Heart left ventricle (tissue), 13 donors: ENCODE measurements around the gene FIG4.

Source experiments
- CTCF ChIP-seq, 12 donors: fragments of 200-600 bp; sonication (generic) in 4 of 12; IDR thresholded peaks; one replicate each; pipeline versions ENCODE4 v1.5.0 to v1.8.0; 2018 to 2022; ENCODE audit warnings: antibody characterized with exemption in 12 of 12, mild to moderate bottlenecking in 5 of 12
- POLR2A ChIP-seq, 2 donors: fragments of 450-650 bp; IDR thresholded peaks; one replicate each; pipeline ENCODE4 v1.6.1; 2017; ENCODE audit warnings: antibody characterized with exemption in 2 of 2, mild to moderate bottlenecking in 2 of 2, moderate library complexity in 2 of 2
- donor health status: ischemic (EF 13 %, LVEDD 7.1; RV severe dilation, severe dysfunction).
- donor health status: DM: no; HTN: yes; CAD: no.
- donor health status: DM: no; HTN: no; CAD: no.
- donor health status: ischemic (EF 25% LVEDD 6.9; RV normal size, moderate dysfunction).
- donor health status: ischemic (EF 25% LVEDD 5.7; RV mildly dilated, moderate dysfunction).
- donor health status: ischemic (EF 35%, LVEDD 5.7; RV mildly dilated, moderate dysfunction).
- donor health status: nonischemic (EF 11% LVEDD 7.7; RV severe dilation, severe dysfunction).
- donor health status: DM: yes; HTN: yes; CAD: no.
- donor health status: PGD.
- donor health status: ischemic (EF 29% LVEDD 5.4; RV normal size, mild dysfunction).
- donor health status: nonischemic (EF 23%, LVEDD 6.1; RV moderate dilation, normal function).

GRCh38 chr6:109720311-109720710 is 29.2 kb downstream of the FIG4 start:
- no peak for TF ChIP-seq POLR2A (IDR thresholded peaks at IDR 0.05)
- no peak for TF ChIP-seq CTCF (IDR thresholded peaks at IDR 0.05)
